GM06990 (cell line): ENCODE data around the gene CYP2D6.
A peak's percentile ranks its signal among the peaks of the same experiment; 100 is the strongest.

ENCODE experiments used
- DNase-seq: peaks from one replicate; pipeline ENCODE4 v3.0.0-alpha.2; 2011; ENCODE audit not compliant: insufficient read length; ENCODE audit errors: extremely low read depth
- H3K27me3 ChIP-seq: replicated peaks from 2 replicates; pipeline ENCODE4 v1.6.0; 2011; ENCODE audit warnings: low read length; ENCODE audit not compliant: control insufficient read depth, insufficient read depth
- H3K36me3 ChIP-seq: 2 replicates; pipeline ENCODE4 v1.5.1; 2011; ENCODE audit warnings: low read length; ENCODE audit not compliant: control insufficient read depth, insufficient read depth
- H3K4me3 ChIP-seq: replicated peaks from 2 replicates; pipeline ENCODE4 v1.5.1; 2011; ENCODE audit warnings: low read depth, mild to moderate bottlenecking, control low read depth, low read length
- TF ChIP-seq, protein P1 (sequence below): IDR thresholded peaks from 2 replicates; pipeline ENCODE4 v1.5.1; 2011; ENCODE audit warnings: low read length, control low read depth, mild to moderate bottlenecking, inconsistent platforms; ENCODE audit not compliant: insufficient read depth, poor library complexity, severe bottlenecking

Gene CYP2D6

GRCh38 chr22:42079319-42080251 is 51.0 kb downstream of the CYP2D6 start, which contains the start of gene SMDT1:
TSS of gene SMDT1 (plus strand) at chr22:42079700. CDS start at chr22:42079769, 69 bp downstream.
- peak; percentile 99 for DNase-seq
- Histone ChIP-seq H3K4me3 (peak within 1 kb of the TSS; percentile 90), H3K27me3 (no peaks in the 10 kb centered on the region), H3K36me3 (peaks cover 8% of the 10 kb centered on the region)
- TF ChIP-seq, protein P1, sequence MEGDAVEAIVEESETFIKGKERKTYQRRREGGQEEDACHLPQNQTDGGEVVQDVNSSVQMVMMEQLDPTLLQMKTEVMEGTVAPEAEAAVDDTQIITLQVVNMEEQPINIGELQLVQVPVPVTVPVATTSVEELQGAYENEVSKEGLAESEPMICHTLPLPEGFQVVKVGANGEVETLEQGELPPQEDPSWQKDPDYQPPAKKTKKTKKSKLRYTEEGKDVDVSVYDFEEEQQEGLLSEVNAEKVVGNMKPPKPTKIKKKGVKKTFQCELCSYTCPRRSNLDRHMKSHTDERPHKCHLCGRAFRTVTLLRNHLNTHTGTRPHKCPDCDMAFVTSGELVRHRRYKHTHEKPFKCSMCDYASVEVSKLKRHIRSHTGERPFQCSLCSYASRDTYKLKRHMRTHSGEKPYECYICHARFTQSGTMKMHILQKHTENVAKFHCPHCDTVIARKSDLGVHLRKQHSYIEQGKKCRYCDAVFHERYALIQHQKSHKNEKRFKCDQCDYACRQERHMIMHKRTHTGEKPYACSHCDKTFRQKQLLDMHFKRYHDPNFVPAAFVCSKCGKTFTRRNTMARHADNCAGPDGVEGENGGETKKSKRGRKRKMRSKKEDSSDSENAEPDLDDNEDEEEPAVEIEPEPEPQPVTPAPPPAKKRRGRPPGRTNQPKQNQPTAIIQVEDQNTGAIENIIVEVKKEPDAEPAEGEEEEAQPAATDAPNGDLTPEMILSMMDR: no peak

GRCh38 chr22:42078469-42079318 is 51.9 kb downstream of the CYP2D6 start:
- peaks cover 2% of the 10 kb centered on the region for H3K36me3 ChIP-seq
- DNase-seq: no peak
- TF ChIP-seq, protein P1: no peak
- no peaks in the 10 kb centered on the region for H3K27me3 ChIP-seq
- H3K4me3 ChIP-seq: peak overlapping the region; percentile 62

DNA sequence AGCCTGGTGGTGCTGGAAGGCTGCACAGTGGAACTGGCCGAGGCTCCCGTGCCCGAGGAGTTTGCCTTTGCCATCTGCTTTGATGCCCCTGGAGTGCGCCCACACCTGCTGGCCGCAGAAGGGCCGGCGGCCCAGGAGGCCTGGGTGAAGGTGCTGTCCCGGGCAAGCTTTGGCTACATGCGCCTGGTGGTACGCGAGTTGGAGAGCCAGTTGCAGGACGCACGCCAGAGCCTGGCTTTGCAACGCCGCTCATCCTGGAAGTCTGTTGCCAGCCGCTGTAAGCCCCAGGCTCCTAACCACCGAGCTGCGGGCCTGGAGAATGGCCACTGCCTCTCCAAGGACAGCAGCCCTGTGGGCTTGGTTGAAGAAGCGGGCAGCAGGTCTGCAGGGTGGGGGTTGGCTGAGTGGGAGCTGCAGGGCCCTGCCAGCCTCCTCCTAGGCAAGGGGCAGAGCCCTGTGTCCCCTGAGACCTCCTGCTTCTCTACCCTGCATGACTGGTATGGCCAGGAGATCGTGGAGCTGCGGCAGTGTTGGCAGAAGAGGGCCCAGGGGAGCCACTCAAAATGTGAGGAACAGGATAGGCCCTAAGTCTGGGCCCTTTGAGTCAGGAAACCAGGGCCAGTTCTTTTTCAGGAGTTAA is 53.0 kb downstream of the CYP2D6 start:
- Histone ChIP-seq H3K27me3 (no peaks in the 10 kb centered on the region), H3K36me3 (peaks cover 2% of the 10 kb centered on the region; the same call in 1 of the 2 replicates), H3K4me3 (no peak overlapping the region)
- DNase-seq: no peak
- TF ChIP-seq, protein P1: no peak

- Histone ChIP-seq H3K27me3 (no peaks in the 10 kb centered on the region), H3K36me3 (no peaks in the 10 kb centered on the region; the same call in 1 of the 2 replicates), H3K4me3 (no peak overlapping the region)
- DNase-seq: no peak
- TF ChIP-seq, protein P1: no peak
These were observed 53.7 kb downstream of the CYP2D6 start for GRCh38 chr22:42076764-42077485.
